CD4-positive, alpha-beta T cell treated with Interleukin-12 subunit alpha and Interleukin-12 subunit beta, for 1 hour (primary cell): ENCODE results near the gene OOEP.

Source experiments
- DNase-seq: peaks from one replicate; pipeline ENCODE4 v3.0.0-alpha.2; 2020

The OOEP gene

GRCh38 chr6:73364121-73364520 is 5.6 kb downstream of the OOEP start:
- no peak for DNase-seq

- DNase-seq, result no peak
Observed at GRCh38 chr6:73363537-73363875, 6.2 kb downstream of the OOEP start.

GRCh38 chr6:73362869-73363536 is 6.7 kb downstream of the OOEP start:
- no peak for DNase-seq

GRCh38 chr6:73362358-73362757 is 7.3 kb downstream of the OOEP start, which contains the start of gene KHDC3L:
Gene KHDC3L, plus strand, starts transcription at chr6:73362658. Its CDS starts 72 bp downstream, at chr6:73362730.
- no peak for DNase-seq

GRCh38 chr6:73353636-73354593 is 15.8 kb downstream of the OOEP start, which contains the start of gene DPPA5:
Gene DPPA5, minus strand, starts transcription at chr6:73354276. Its CDS starts 51 bp downstream, at chr6:73354225.
- DNase-seq, result no peak

GRCh38 chr6:73349311-73349710 is 20.4 kb downstream of the OOEP start:
- no peak for DNase-seq

GRCh38 chr6:73348550-73349204 is 21.0 kb downstream of the OOEP start:
- no peak for DNase-seq

GRCh38 chr6:73343164-73343563 is 26.5 kb downstream of the OOEP start:
- no peak for DNase-seq

- no peak for DNase-seq
Observed at GRCh38 chr6:73342174-73342573, 27.5 kb downstream of the OOEP start.

- DNase-seq, result no peak
Observed at GRCh38 chr6:73341335-73341734, 28.4 kb downstream of the OOEP start.

- no peak for DNase-seq
Observed at GRCh38 chr6:73340048-73340447, 29.6 kb downstream of the OOEP start.

- no peak for DNase-seq
Observed at GRCh38 chr6:73339340-73339739, 30.4 kb downstream of the OOEP start.

- DNase-seq, result no peak
Observed at GRCh38 chr6:73329201-73329600, 40.5 kb downstream of the OOEP start.

- no peak for DNase-seq
Observed at GRCh38 chr6:73328790-73329189, 40.9 kb downstream of the OOEP start.

GRCh38 chr6:73325656-73326055 is 44.0 kb downstream of the OOEP start:
- no peak for DNase-seq

GRCh38 chr6:73323323-73323722 is 46.4 kb downstream of the OOEP start:
- no peak for DNase-seq
